Measurements from ENCODE around the gene SLC7A14. TPM values are rescaled to one million over a fixed set of nuclear protein-coding genes. Genes with fewer than 3 reads are reported as not detected.

The SLC7A14 gene
- polyA plus RNA-seq, 2 of the 4 experiments (the other 2 are of a cell fraction) = not detected

- ChIA-PET POLR2A (no interaction called here), CTCF (interaction anchor here (1.7 kb wide), 1 partner anchor 187 kb away, joined by 3 read pairs; no protein-coding TSS in a partner anchor)
- no peak for FAIRE-seq
- Histone ChIP-seq H3K4me3 (no peak overlapping the region), H3K27ac (no peak overlapping the region), H3K4me2 (no peak overlapping the region), H3K4me1 (no peaks in the 10 kb centered on the region), H3K9me3 (peaks cover 4% of the 10 kb centered on the region; the same call in 1 of the 3 replicates)
- WGBS (ENCODE audit: missing lambda C conversion rate) = 87% methylated on average over 1 of the region's 1 CpG
- ATAC-seq = no peak
- TF ChIP-seq HDAC2 (IDR thresholded peaks at IDR 0.05) (no peak), CBX8 (IDR thresholded peaks at IDR 0.05) (no peak), POLR2A (IDR thresholded peaks at IDR 0.05; ENCODE audit: low read length) (no peak), ESRRA (IDR thresholded peaks at IDR 0.05; ENCODE audit: borderline replicate concordance, low read length) (no peak), CHD4 (IDR thresholded peaks at IDR 0.05; ENCODE audit: borderline replicate concordance) (no peak), ZC3H11A (IDR thresholded peaks at IDR 0.05) (no peak), JUN (IDR thresholded peaks at IDR 0.05) (no peak), JUNB (IDR thresholded peaks at IDR 0.05) (no peak), HES2 (IDR thresholded peaks at IDR 0.05) (no peak)
- no peak for DNase-seq (ENCODE audit: low read depth in 1 of 2, low spot score in 1 of 2)
These were observed 37.6 kb upstream of the SLC7A14 start for GRCh38 chr3:170623524-170623923.

DNA sequence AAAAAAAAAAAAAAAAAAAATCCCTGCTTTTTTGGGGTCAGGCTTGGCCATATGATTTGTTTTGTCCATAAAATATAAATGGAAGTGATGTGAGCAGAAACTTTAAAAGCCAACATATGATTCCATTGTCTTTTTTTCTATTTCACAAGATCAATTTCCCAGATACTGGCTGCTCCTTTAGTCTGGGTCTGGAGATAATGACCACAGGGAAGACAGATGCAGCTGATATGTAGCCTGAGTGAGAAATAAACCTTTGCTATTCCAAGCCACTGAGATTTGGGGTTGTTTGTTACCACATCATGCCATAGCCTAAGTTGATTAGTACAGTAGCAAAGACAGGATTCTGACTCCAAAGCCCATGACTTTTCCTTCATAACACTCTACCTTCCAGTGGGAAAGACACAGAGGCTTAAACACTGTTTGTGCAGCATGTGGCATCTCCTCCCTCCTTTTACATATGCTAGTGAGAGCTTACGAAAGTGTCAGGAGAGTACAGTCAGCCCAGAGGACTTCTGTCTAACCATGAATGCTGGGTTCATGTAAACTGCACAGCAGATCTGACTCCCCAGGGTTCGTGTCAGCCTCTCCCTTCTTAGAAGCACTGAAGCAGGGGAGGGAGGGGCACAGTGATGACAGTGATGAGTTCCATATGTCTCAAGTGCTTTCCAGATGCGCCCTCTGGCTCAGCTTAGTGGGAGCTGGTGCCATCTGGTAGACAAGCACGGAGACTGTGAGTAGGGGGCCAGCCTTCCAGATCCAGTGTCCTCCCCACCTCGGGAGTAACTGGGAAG is 36.7 kb upstream of the SLC7A14 start:
- Histone ChIP-seq H3K27ac (no peak overlapping the region), H3K9me3 (peaks cover 4% of the 10 kb centered on the region; the same call in 1 of the 3 replicates), H3K4me2 (no peak overlapping the region), H3K4me3 (no peak overlapping the region), H3K4me1 (no peaks in the 10 kb centered on the region)
- POLR2A ChIA-PET = no interaction called here
- DNase-seq (ENCODE audit: low read depth in 1 of 2, low spot score in 1 of 2) (no peak), FAIRE-seq (no peak), ATAC-seq (no peak)
- 61% methylated on average over 4 of the region's 5 CpGs for WGBS (ENCODE audit: missing lambda C conversion rate)
- TF ChIP-seq EP300 (IDR thresholded peaks at IDR 0.05) = no peak
- TF ChIP-seq RFX5 (IDR thresholded peaks at IDR 0.05) = no peak
- TF ChIP-seq RARB (CRISPR knock-in tag; IDR thresholded peaks at IDR 0.05) = no peak
- TF ChIP-seq BHLHE40 (IDR thresholded peaks at IDR 0.05; ENCODE audit: low read depth, low read length) = no peak
- no peak for TF ChIP-seq EHMT2 (IDR thresholded peaks at IDR 0.05; ENCODE audit: low read depth)
- TF ChIP-seq, protein P1, sequence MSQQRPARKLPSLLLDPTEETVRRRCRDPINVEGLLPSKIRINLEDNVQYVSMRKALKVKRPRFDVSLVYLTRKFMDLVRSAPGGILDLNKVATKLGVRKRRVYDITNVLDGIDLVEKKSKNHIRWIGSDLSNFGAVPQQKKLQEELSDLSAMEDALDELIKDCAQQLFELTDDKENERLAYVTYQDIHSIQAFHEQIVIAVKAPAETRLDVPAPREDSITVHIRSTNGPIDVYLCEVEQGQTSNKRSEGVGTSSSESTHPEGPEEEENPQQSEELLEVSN (IDR thresholded peaks at IDR 0.05; ENCODE audit: borderline replicate concordance, low read depth) = no peak
- no peak for TF ChIP-seq PHF8 (IDR thresholded peaks at IDR 0.05; ENCODE audit: borderline replicate concordance, low read depth)
- no peak for TF ChIP-seq POLR2AphosphoS2 (conservative IDR thresholded peaks at IDR 0.05; ENCODE audit: low read length)
- no peak for TF ChIP-seq HEYL (CRISPR knock-in tag; IDR thresholded peaks at IDR 0.05)
- no peak for TF ChIP-seq KDM1A (IDR thresholded peaks at IDR 0.05; ENCODE audit: low read depth)
- CTCF ChIA-PET = interaction anchor here (1.7 kb wide), 1 partner anchor 188 kb away, joined by 3 read pairs; no protein-coding TSS in a partner anchor

GRCh38 chr3:170621256-170621655 is 35.4 kb upstream of the SLC7A14 start:
- no peak overlapping the region for H3K4me2 ChIP-seq
- DNase-seq (ENCODE audit: low read depth in 1 of 2, low spot score in 1 of 2) (peak in 1 of 2 experiments; percentile 1), ATAC-seq (no peak), FAIRE-seq (no peak)
- 60% methylated on average over 5 of the region's 5 CpGs for WGBS (ENCODE audit: missing lambda C conversion rate)
- H3K4me1 ChIP-seq = no peaks in the 10 kb centered on the region
- no peak overlapping the region for H3K27ac ChIP-seq
- POLR2A ChIA-PET = no interaction called here
- H3K4me3 ChIP-seq = no peak overlapping the region
- peaks cover 4% of the 10 kb centered on the region; the same call in 1 of the 3 replicates for H3K9me3 ChIP-seq
- TF ChIP-seq KDM1A (IDR thresholded peaks at IDR 0.05; ENCODE audit: low read depth) = no peak
- no peak for TF ChIP-seq HOXB5 (CRISPR knock-in tag; IDR thresholded peaks at IDR 0.05)
- TF ChIP-seq USF2 (IDR thresholded peaks at IDR 0.05) = no peak
- TF ChIP-seq JUN (IDR thresholded peaks at IDR 0.05) = no peak
- no peak for TF ChIP-seq CHD4 (IDR thresholded peaks at IDR 0.05; ENCODE audit: borderline replicate concordance)
- no peak for TF ChIP-seq TP53 (CRISPR knock-in tag; IDR thresholded peaks at IDR 0.05)
- TF ChIP-seq RAD21 (conservative IDR thresholded peaks at IDR 0.05 in 1 of 2, IDR thresholded peaks at IDR 0.05 in 1 of 2) = no peak
- no peak for TF ChIP-seq HOXB13 (CRISPR knock-in tag; IDR thresholded peaks at IDR 0.05; ENCODE audit: low read depth)
- TF ChIP-seq ZSCAN20 (CRISPR knock-in tag; IDR thresholded peaks at IDR 0.05) = no peak
- TF ChIP-seq NR3C1 (IDR thresholded peaks at IDR 0.05) = no peak
- no peak for TF ChIP-seq CEBPB (IDR thresholded peaks at IDR 0.05)
- no peak for TF ChIP-seq RNF2 (IDR thresholded peaks at IDR 0.05; ENCODE audit: borderline replicate concordance, low read depth)
- no peak for TF ChIP-seq BHLHE40 (IDR thresholded peaks at IDR 0.05; ENCODE audit: low read depth, low read length)
- CTCF ChIA-PET = interaction anchor here (1.1 to 1.4 kb wide), 2 partner anchors 16 to 188 kb away, joined by 3 read pairs; no protein-coding TSS in a partner anchor
